Measurements from ENCODE around the gene N4BP2L2.
"Not testable (repeated sequence)": the region's sequence is repeated elsewhere in the genome, so short reads cannot be mapped to it uniquely, and the experiment has no call there.

Gene N4BP2L2

DNA sequence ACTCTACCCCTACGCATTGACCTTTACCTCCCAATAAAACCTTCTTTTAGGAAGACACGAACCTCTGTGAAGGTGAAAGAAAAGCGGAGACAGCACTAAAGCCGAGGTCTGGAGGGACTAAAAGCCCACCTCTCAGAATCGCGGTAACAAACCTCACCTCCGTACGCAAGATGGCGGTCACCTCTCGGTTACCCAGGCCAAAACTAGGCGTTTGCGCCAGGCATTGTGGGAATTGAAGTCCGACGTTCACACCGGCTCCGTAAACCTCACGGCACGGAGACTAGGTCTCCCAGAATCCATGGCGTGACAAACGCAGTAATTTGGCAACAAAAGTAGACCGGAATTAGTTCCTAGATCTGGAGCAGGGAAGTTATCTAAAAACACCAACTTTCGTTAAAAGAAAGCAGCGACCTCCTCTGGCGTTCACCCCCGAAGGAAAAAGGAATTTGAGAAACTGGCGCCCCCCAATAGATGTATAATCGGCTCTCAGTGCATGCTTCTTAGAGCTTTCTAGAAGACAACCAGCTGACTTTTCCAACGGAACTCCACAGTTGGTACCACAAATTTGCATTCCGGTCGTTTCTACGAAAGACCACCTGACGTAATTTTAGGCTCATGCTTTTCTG, at the start of gene N4BP2L2:
Gene N4BP2L2 (minus strand): TSS at position 175 of the 626 bp plus-strand sequence. CDS start 1,768 bp downstream, outside the sequence.
- peak; percentile 93 for DNase-seq

DNA sequence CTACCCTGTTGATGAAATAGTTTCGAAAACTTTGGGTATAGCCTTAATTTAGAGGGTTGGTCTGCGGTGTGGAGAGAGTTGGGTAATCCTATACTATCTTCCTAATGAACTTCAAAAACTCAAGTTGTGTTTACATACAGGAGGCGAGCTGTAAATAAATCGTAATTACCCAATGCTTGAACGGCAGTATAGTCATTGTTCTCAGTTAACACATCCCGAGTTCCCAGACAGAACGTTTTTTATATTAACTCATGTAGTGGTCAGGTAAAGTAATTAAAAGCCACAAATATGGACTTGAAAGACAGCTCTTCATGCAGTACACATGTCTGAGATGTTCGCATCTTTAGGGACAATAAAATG, 49.2 kb upstream of the N4BP2L2 start:
- DNase-seq = no peak

DNA sequence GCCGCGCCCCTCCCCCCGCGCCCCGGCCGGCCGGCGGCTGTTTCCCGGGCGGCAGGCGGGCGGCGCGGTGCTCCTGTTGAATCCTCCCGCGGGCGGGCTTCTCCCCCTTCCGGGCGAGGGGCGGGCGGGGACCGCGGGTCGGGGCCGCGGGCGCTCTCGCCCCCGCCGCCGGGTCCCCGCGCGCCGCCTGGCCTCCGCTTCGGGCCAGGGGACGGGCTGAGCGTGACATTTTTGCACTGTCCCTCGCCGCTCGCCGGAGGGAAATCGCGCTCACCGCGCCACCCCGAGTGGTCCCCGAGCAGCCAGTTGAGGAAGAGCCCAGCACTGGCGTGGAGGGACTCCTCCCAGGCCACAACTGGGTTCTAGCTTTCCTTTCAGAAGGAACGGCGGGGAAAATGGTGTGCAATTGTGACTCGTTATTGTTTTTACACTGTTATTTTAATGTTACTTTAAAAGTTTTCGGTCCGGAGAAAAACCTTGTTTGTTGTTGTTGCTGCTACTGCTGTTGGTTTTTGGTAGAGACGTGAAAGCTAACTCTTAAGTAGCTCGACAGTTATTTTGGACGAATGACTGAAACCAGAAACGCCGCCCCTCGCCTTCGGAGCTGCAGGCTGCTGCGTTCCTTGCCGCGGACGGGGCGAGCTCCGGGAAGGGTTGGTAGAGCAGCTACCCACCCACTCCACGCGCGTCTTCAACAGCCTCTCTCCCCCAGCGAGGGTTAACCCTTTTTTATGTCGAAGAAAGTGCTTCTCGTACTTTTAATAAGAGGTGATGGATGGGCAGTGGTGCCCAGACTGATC, 48.6 kb upstream of the N4BP2L2 start:
- DNase-seq = peak; percentile 84

DNA sequence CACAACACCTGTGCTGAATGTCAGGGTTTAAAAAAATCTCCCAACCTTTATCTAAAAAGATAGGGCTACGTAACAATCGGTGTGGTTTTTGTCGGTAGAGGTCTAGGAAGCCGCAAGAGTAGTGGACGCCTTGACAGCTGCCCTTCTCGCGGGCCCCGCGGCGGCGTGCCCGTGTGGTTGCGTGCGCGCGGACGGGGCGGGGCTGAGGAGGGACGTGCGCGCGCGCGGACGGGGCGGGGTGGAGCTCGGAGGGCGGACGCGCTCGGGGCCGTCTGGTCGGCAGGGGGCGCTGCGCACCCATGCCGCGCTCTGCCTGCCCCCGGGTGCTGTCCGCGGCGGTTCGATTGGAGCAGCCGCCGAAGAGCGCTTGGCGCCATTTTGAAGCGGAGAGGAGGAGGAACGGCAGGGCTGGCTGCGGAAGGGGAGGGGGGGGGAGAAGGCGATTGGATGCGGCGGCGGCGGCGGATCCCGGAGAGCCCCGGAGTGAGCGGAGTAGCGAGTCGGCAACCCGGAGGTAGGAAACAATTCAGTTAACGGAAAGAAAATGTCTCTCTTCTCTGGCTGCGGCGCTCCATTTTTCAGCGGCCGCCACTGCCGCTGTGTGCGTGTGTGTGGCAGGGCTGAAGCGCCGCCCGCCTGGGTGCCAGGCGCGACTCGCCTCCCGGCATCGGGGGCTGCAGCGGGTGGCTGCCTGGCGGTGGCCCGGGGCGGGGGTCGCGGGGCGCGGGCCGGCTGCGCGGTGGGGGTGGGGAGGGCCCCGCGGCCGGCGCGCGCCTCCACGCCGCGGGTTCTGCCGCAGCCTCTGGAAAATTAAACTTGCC, 47.7 kb upstream of the N4BP2L2 start, which contains the start of gene PDS5B:
Gene PDS5B (plus strand): TSS at position 373 of the 821 bp plus-strand sequence. CDS start 62,321 bp downstream, outside the sequence.
- peak; percentile 99 for DNase-seq

DNA sequence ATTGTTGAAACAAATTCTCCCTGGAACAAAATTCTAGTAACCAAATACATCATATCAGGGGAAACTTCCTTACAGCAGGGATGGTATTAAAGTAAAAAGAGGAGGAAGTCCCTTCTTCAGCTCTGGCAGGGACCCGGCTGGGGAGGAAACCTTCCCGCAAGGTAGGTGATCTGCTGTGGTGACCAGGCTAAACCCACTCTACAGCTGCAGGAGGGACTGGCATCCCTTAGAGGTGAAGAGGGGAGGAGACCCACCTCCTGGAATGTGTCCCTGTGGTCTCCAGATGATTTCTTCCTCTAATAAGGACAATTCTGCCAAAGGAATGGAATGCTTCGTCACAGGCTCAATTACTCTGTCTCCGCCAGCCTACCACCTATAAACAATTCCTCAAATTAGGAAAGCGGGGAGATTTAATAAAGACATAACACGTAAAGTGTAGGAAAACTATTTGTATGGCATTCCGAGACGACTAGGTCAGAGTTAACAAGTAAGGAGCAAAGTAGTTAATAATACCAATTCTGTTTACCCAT, 47.0 kb upstream of the N4BP2L2 start:
- peak; percentile 51 for DNase-seq

DNA sequence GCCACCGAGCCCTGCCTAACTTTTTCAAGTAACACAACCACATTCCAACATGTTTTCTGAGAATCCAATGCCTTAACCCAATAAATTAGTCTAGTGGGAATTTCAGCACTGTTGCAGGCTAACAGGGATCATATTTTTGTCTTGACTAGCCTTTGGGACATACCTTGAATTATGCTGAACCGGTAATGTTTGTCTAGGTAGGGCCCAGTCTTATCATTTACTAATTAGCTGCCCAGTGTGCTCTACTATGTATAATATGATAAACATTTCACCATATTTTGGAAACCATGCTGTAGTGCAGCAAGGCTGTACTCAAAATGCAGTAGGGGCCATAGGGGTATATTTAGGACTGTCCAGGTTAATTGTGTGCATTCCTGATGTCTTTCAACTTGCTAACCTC, 44.4 kb upstream of the N4BP2L2 start:
- no peak for DNase-seq

DNA sequence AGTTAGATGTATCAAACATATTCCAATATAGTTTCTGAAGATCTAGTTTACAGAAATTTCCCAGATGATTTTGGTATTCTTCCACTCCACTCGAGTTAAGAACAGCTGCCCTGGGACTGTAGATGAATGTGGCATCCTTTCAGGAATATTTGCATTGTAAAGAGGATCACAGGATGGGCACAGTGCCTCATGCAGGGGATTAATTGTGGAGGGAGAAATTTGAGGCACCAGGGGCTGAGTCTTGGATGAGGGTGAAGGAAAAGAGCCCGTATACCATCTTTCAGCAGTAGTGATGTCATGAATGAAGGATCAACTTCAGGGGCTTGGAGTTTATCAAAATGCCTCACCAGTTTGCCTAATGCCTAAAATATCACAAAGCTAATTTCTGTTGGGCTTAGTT, 43.7 kb upstream of the N4BP2L2 start:
- no peak for DNase-seq

DNA sequence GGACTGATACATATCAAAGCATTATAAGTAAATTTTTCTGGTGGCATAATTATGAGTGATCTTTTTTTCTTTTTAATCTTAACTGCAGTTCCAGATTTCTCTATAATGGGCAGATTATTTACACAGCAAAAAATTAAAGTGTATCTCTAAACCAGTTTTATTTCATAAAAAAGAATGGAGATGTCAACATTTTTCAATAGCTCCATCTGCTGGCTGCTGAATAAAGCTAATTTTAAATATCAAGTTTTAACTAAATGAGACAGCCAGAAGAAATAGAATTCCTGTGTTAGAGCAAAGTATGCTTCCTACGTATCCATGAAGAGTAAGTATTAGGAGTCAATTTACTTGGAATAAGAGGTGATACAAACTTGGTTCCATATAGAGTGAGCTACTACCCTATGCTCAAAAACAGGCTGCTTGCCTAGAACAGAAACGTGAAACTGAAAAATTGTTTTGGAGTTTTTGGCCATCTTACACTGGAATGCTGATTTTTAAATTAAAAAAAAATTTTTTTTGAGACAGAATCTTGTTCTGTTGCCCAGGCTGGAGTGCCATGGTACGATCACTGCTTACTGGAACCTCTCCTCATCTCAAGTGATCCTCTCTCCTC, 42.7 kb upstream of the N4BP2L2 start:
- no peak for DNase-seq

DNA sequence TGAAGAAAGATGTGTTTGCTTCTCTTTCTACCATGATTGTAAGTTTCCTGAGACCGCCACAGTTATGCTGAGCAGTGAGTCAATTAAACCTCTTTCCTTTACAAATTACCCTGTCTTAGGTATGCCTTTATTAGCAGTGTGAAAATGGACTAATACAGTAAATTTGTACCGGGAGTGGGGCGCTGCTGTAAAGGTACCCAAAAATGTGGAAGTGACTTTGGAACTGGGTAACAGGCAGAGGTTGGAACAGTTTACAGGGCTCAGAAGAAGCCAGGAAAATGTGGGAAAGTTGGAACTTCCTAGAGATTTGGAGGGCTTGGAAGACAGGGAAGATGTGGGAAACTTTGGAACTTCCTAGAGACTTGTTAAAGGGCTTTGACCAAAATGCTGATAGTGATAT, 38.4 kb upstream of the N4BP2L2 start:
- no peak for DNase-seq

DNA sequence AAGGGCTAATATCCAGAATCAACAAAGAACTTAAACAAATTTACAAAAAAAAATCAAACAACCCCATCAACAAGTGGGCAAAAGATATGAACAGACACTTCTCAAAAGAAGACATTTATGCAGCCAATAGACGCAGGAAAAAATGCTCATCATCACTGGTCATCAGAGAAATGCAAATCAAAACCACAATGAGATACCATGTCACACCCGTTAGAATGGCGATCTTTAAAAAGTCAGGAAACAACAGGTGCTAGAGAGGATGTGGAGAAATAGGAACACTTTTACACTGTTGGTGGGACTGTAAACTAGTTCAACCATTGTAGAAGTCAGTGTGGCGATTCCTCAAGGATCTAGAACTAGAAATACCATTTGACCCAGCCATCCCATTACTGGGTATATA, 37.1 kb upstream of the N4BP2L2 start:
- not testable (repeated sequence) for DNase-seq

DNA sequence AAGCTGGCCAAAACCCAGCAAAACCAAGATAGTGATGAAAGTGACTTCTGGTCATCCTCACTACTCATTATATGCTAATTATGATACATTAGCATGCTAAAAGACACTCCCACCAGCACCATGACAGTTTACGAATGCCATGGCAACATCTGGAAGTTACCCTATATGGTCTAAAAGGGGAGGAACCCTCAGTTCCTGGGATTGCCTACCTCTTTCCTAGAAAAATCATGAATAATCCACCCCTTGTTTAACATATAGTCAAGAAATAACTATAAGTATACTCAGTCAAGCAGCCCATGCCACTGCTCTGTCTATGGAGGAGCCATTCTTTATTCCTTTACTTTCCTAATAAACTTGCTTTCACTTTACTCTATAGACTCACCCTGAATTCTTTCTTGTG, 22.2 kb upstream of the N4BP2L2 start:
- DNase-seq = not testable (repeated sequence)

DNA sequence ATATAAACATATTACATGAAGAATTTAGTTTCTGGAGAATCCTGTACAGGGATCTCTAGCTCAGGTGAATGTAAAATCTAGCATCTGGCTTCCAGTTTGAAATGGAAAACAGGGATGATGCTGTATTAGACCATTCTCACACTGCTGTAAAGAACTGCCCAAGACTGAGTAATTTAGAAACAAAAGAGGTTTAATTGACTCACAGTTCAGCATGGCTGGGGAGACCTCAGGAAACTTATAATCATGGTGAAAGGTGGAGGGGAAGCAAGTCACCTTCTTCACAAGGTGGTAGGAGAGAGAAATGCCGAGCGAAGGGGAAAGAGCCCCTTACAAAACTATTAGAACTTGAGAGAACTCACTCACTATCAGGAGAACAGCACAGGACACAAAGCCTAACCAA, 17.0 kb upstream of the N4BP2L2 start:
- no peak for DNase-seq

DNA sequence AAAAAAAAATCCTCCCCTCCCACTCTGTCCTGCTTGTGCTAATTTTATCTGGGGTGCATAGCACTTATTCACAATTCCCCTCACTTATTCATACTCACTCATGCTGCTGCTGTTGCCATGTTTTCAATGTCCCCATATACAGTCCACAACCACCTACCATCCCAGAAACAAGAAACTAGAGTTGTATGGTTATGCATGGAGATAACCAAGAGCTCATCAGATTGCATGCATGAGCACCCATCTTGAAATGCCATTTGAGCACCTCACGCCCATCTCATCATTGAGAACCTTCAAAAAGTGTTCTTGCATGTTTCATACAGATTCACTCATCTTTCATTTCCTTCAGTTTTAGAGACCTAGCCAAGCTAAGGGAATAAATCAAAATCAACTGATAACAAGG, 15.1 kb upstream of the N4BP2L2 start:
- DNase-seq = no peak

DNA sequence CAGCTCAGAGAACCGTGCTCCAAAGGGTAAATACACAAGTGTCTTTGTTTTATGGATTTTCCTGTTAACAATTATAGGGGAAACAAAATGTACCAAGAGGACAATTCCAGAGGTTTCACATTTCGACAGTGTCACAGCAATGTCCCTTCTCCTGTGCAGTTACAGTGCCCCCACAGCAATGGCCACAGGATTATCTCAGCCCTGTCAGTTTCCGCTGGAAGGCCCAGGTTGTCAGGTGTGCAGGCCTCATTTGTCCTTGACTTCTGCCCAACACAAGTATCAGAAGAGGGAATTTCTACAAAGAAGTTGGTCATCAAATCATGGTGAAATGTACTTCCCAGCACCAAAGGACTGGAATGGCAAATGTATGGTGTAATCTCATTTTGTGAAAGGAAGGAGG, 11.2 kb upstream of the N4BP2L2 start:
- DNase-seq = no peak

DNA sequence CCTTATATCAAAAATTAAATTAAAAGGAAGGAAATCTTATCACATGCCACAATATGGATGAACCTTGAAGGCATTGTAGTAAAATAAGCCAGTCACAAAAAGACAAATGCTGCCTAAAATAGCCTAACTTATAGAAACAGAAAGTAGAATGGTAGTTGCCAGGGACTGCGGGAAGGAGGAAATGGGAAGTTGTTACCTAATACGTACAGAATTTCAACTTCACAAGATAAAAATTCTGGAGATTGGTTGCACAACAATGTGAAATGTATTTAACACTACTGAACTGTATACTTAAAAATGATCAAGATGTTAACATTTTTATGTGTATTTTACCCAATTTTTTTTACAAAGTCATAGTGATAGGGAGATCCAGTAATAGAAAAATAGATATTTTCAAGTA, 10.2 kb upstream of the N4BP2L2 start:
- DNase-seq = no peak

DNA sequence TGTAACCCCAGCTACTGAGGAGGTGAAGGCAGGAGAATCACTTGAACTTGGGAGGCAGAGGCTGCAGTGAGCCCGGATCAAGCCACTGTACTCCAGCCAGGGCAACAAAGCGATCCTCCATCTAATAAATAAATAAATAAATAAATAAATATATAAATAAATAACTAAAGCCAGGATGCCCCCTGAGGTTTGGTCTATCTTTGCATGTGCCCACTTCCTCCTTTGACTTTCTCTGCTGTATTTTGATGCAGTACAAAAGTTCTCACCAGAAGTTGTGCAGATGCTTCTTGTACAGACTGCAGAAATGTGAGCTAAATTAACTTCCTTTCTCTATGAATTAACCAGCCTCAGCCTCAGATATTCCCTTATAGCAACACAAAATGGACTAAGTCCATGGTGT, 6.5 kb upstream of the N4BP2L2 start:
- no peak for DNase-seq

DNA sequence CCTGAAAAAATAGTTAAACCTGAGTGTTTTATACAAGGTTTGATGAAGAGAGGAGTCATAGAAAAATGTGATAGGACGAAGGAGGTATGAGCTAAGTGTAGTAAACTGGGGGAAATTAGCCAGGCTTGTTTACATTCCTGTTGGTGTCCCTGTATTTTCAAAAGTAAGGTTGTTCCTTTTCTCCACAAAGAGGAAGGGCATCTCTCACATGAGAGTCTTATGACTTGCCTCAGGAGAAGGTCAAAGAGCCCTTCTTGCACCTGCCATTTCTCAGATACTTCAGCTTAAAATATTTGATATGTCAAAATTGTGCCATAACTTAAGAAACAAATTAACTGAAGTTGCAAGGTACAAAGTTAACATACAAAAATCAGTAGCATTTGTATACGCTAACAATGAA, 3.6 kb upstream of the N4BP2L2 start:
- DNase-seq = no peak

DNA sequence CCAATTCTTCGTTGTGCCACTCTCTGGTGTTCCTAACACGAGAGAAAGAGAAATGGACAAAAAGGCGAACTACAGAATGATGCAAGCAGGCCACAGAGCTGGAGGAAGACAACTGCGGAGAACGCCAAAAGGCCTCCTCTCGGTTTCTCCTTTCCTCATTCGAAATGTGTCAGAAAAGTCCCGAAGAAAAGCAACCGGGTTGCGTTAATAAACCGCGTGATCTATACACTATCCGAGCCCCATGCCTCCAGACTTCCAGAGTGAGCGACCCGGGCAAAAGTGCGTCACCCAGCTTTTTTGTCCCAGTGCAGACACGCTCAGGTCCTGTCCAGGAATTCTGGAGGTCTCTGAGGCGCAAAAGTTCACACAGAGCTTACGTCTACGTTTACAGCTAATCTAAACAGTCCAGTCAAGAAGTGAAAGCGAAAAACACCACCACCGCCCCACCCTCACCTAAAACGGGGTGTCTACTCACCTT, 413 bp downstream of the N4BP2L2 start:
- no peak for DNase-seq

DNA sequence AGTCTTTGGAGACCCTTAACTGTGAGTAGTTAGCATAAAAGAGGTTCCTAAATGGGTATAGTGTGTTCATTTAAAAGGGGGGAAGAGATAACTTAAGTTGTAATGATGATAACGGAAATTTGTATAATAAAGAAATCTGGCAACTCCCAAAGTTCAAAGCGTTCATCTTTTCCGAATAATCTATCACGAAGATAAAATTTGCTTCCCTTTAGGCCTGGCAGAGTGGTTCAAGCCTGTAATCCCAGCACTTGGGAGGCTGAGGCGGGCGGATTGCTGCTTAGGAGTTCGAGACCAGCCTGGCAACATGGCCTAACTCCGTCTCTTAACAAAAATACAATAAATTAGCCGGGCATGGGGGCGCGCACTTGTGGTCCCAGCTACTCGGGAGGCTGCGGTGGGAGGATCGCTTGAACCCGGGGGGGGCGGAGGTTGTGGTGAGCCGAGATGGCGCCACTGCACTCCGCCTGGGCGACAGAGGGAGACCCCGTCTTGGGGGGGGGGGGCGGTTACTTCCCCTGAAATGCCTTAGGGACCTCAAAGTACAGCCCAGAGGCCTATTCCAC, 934 bp downstream of the N4BP2L2 start:
- peak; percentile 57 for DNase-seq

DNA sequence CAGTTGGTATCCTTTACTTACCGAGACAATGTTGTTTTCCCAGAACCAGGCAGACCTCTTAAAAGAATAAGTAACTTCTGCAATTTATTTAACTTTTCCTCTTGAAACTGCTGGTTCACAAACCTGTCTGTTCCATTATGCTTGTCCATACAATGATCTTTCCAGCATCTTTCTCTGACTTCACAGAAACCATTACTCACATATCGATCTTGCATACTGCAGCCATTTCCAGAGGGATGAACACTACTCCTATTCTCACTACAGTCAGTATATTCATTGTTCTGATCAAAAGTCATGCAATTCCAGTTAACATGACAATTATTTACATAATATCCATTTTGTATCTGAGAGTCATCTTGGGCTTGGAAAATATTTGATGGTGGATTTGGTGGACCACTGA, 2.8 kb downstream of the N4BP2L2 start:
- DNase-seq = no peak

DNA sequence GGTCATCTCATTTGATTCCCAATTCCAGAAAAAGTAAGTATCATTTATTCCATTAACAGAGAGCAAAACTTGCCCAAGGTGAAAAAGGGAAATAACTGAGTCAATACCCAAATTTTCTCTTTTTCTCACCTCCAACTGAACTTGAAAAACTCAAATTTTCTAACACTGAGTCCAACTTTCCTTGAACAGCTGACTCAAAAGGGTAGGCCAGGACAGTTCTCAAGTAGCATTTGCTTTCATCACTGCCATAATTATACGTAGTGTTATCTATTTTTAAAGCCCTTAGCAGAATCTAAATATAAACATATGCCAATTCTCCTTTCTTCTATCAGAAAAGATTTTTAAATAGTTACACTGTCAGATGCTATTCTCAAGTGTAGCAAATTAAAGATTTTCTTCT, 3.5 kb downstream of the N4BP2L2 start:
- no peak for DNase-seq

DNA sequence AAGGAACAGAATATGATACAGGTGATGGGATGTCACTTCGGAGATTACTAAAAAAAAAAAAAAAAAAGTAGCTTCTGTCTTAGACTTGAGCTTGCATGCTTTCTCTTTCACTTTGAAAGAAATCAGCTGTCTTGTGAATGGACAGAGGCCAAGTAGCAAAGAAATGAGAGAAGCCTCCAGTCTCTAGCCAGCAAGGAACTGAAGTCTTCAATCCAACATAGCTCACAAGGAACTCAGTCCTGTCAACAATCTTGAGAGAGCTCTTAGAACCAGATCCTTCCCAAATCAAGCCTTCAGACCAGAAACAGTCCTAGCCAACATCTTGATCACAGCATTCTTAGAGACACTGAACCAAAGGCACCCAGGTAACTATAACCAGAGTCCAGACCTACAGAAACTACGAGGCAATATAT, 7.7 kb downstream of the N4BP2L2 start:
- DNase-seq = no peak

All from right forelimb (tissue), 1 donor.